Esophagus muscularis mucosa (tissue), 3 donors: ENCODE data around the gene BPIFB6.

Source experiments
- CTCF ChIP-seq, 3 experiments: fragments of 200-600 bp in 2 of 3; fragments of 450-650 bp in 1 of 3; sonication (generic) in 2 of 3; IDR thresholded peaks; one replicate each; pipeline ENCODE4 v1.5.1; 2017 to 2019; ENCODE audit warnings: antibody characterized with exemption in 3 of 3, mild to moderate bottlenecking in 2 of 3, moderate library complexity in 1 of 3
- POLR2A ChIP-seq: fragments of 450-650 bp; IDR thresholded peaks from one replicate; pipeline ENCODE4 v1.6.1; 2017; ENCODE audit warnings: antibody characterized with exemption, moderate library complexity, mild to moderate bottlenecking, low read depth

- TF ChIP-seq POLR2A: no peak
- no peak for TF ChIP-seq CTCF (IDR thresholded peaks at IDR 0.05)
Measured at GRCh38 chr20:33083544-33084340, 52.3 kb downstream of the BPIFB6 start.
